ENCODE results near the gene MBD5.

Gene MBD5

GRCh38 chr2:148258124-148258523, 237.2 kb downstream of the MBD5 start:
- no peak overlapping the region for H3K27ac ChIP-seq
- no peak for TF ChIP-seq CTCF (IDR thresholded peaks at IDR 0.05)
- TF ChIP-seq ZFX (IDR thresholded peaks at IDR 0.05; ENCODE audit: borderline replicate concordance) = no peak

GRCh38 chr2:148259674-148260073, 238.8 kb downstream of the MBD5 start:
- TF ChIP-seq ZFX (IDR thresholded peaks at IDR 0.05; ENCODE audit: borderline replicate concordance) (no peak), CTCF (IDR thresholded peaks at IDR 0.05) (no peak)

DNA sequence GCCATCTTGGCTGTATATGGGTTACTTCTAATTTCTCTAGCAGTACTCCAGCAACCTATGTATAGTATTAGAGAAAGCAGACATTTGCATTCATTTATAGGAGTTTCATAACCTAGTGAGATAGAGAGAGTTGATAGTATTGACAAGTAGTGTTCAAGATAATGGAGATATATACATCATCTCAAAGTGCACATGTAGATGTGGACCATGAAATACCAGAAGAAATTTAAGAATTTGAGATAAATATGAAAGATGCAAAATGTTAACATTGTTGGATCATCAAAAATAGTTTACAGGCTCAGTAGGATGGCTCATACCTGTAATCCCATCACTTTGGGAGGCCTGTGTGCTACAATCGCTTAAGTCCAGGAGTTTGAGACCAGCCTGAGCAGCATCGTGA, 243.0 kb downstream of the MBD5 start:
- no peak overlapping the region for H3K27ac ChIP-seq
- TF ChIP-seq CTCF (IDR thresholded peaks at IDR 0.05) = no peak
- TF ChIP-seq ZFX (IDR thresholded peaks at IDR 0.05; ENCODE audit: borderline replicate concordance) = no peak

More at GRCh38 chr2:148259674-148260073, 238.8 kb downstream of the MBD5 start:
- H3K27ac ChIP-seq = no peak overlapping the region

- TF ChIP-seq CTCF (IDR thresholded peaks at IDR 0.05) (no peak), ZFX (IDR thresholded peaks at IDR 0.05; ENCODE audit: borderline replicate concordance) (no peak)
- H3K27ac ChIP-seq = no peak overlapping the region
Observed at GRCh38 chr2:148273158-148273691, 252.3 kb downstream of the MBD5 start.

- H3K27ac ChIP-seq = no peak overlapping the region
- no peak for TF ChIP-seq CTCF (IDR thresholded peaks at IDR 0.05)
- TF ChIP-seq ZFX (IDR thresholded peaks at IDR 0.05; ENCODE audit: borderline replicate concordance) = no peak
Observed at GRCh38 chr2:148279216-148279615, 258.3 kb downstream of the MBD5 start.

DNA sequence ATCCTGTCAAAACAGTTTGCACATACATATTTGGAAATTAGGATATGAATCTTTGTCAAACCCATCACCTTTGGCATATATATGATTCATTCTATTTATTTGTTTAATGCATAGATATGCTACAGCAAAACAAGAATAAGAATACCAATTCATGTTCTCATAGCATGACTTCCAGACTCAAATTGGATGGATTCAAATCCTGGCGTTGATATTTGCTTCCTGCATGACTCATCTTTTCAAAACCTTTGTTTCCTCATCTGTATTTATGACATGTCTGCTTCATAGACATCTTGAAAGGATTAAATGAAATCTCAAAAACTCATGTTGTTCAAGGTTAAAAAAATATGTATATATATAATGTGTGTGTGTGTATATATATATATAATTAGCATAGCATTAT, 261.3 kb downstream of the MBD5 start:
- no peak overlapping the region for H3K27ac ChIP-seq
- TF ChIP-seq ZFX (IDR thresholded peaks at IDR 0.05; ENCODE audit: borderline replicate concordance) = no peak
- TF ChIP-seq CTCF (IDR thresholded peaks at IDR 0.05) = no peak

GRCh38 chr2:148292431-148292830, 271.5 kb downstream of the MBD5 start:
- TF ChIP-seq CTCF (IDR thresholded peaks at IDR 0.05) (no peak), ZFX (IDR thresholded peaks at IDR 0.05; ENCODE audit: borderline replicate concordance) (no peak)
- H3K27ac ChIP-seq = no peak overlapping the region
